GM21737 (cell line): ENCODE measurements around the gene TULP4.
"Not testable (repeated sequence)": the region's sequence is repeated elsewhere in the genome, so short reads cannot be mapped to it uniquely, and the experiment has no call there.

ENCODE experiments used
- ATAC-seq: cut with Tn5 transposase; IDR thresholded peaks from one replicate; pipeline ENCODE4 v1.9.1; 2021; ENCODE audit warnings: mild to moderate bottlenecking, moderate library complexity; ENCODE audit not compliant: unreplicated experiment

TULP4 gene

GRCh38 chr6:158521759-158522158 is 209.5 kb downstream of the TULP4 start:
- no peak for ATAC-seq

- no peak for ATAC-seq
Measured at GRCh38 chr6:158522616-158523015, 210.4 kb downstream of the TULP4 start.

- no peak for ATAC-seq
Measured at GRCh38 chr6:158524311-158524710, 212.0 kb downstream of the TULP4 start.

- not testable (repeated sequence) for ATAC-seq
Measured at GRCh38 chr6:158527858-158528257, 215.6 kb downstream of the TULP4 start.

- ATAC-seq, result no peak
Measured at GRCh38 chr6:158528826-158529225, 216.6 kb downstream of the TULP4 start.

- ATAC-seq, result no peak
Measured at GRCh38 chr6:158529629-158530028, 217.4 kb downstream of the TULP4 start.

- no peak for ATAC-seq
Measured at GRCh38 chr6:158531566-158531965, 219.3 kb downstream of the TULP4 start.

- no peak for ATAC-seq
Measured at GRCh38 chr6:158531970-158532369, 219.7 kb downstream of the TULP4 start.

GRCh38 chr6:158536084-158536890 is 224.0 kb downstream of the TULP4 start:
- ATAC-seq, result no peak

- ATAC-seq, result no peak
Measured at GRCh38 chr6:158536891-158537798, 224.9 kb downstream of the TULP4 start.

- no peak for ATAC-seq
Measured at GRCh38 chr6:158538741-158539140, 226.5 kb downstream of the TULP4 start.

- ATAC-seq, result no peak
Measured at GRCh38 chr6:158539413-158539812, 227.1 kb downstream of the TULP4 start.

- ATAC-seq, result no peak
Measured at GRCh38 chr6:158539881-158540280, 227.6 kb downstream of the TULP4 start.

- ATAC-seq, result no peak
Measured at GRCh38 chr6:158543606-158544185, 231.4 kb downstream of the TULP4 start.

- ATAC-seq, result no peak
Measured at GRCh38 chr6:158544428-158544827, 232.2 kb downstream of the TULP4 start.

- no peak for ATAC-seq
Measured at GRCh38 chr6:158545043-158545966, 233.0 kb downstream of the TULP4 start.

GRCh38 chr6:158548418-158549161 is 236.3 kb downstream of the TULP4 start:
- ATAC-seq, result no peak

- ATAC-seq, result no peak
Measured at GRCh38 chr6:158552055-158552795, 240.0 kb downstream of the TULP4 start.

- ATAC-seq, result no peak
Measured at GRCh38 chr6:158552796-158553138, 240.5 kb downstream of the TULP4 start.
